ENCODE results near the gene MOB2.

- no peak for TF ChIP-seq POLR2AphosphoS5 (IDR thresholded peaks at IDR 0.05; ENCODE audit: borderline replicate concordance, low read depth, low read length)
- TF ChIP-seq EZH2 (IDR thresholded peaks at IDR 0.05) = no peak
- no peak for TF ChIP-seq FOXP2 (optimal IDR thresholded peaks at IDR 0.05; ENCODE audit: control extremely low read depth, extremely low read length, insufficient read depth)
Observed at GRCh38 chr11:1475841-1476240, 10.7 kb downstream of the MOB2 start.

All from SK-N-MC (cell line).